GM19025 (cell line): ENCODE data around the gene RAB8A.
A peak's percentile ranks its signal among the peaks of the same experiment; 100 is the strongest.
"Not testable (repeated sequence)": the region's sequence is repeated elsewhere in the genome, so short reads cannot be mapped to it uniquely, and the experiment has no call there.

Source experiments
- ATAC-seq: cut with Tn5 transposase; IDR thresholded peaks from one replicate; pipeline ENCODE4 v1.9.1; 2021; ENCODE audit warnings: mild to moderate bottlenecking, low read depth, moderate library complexity; ENCODE audit not compliant: unreplicated experiment

Gene RAB8A

GRCh38 chr19:16106121-16106520 lies 5.6 kb upstream of the RAB8A start:
- no peak for ATAC-seq

- no peak for ATAC-seq
These were observed 442 bp downstream of the RAB8A start for GRCh38 chr19:16111909-16112752.

- no peak for ATAC-seq
These were observed 1.1 kb downstream of the RAB8A start for GRCh38 chr19:16112778-16113177.

GRCh38 chr19:16113727-16114126 lies 2.0 kb downstream of the RAB8A start:
- ATAC-seq, result no peak

- ATAC-seq, result no peak
These were observed 3.8 kb downstream of the RAB8A start for GRCh38 chr19:16115301-16116039.

DNA sequence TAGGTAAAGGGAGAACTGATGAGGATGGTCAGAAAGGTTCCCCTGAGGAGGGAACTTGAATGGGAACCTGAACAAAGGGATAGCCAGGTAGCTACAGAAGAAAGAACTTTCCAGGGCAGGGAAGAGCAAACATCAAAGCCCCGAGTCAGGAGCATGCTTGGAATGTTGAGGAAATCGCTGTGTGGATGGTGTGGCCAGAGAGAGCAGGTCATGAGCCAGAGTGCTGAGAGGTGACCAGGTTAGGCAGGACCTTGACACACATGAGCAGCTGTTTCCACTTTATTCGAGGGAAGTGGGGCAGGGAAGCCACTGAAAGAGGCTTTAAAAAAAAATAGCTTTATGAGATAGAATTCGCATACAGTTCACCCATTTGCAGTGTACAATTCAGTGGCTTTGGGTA lies 4.4 kb downstream of the RAB8A start:
- no peak for ATAC-seq

GRCh38 chr19:16117594-16118033 lies 5.9 kb downstream of the RAB8A start:
- ATAC-seq, result no peak

- ATAC-seq, result peak; percentile 87
These were observed 6.9 kb downstream of the RAB8A start for GRCh38 chr19:16118489-16119033.

DNA sequence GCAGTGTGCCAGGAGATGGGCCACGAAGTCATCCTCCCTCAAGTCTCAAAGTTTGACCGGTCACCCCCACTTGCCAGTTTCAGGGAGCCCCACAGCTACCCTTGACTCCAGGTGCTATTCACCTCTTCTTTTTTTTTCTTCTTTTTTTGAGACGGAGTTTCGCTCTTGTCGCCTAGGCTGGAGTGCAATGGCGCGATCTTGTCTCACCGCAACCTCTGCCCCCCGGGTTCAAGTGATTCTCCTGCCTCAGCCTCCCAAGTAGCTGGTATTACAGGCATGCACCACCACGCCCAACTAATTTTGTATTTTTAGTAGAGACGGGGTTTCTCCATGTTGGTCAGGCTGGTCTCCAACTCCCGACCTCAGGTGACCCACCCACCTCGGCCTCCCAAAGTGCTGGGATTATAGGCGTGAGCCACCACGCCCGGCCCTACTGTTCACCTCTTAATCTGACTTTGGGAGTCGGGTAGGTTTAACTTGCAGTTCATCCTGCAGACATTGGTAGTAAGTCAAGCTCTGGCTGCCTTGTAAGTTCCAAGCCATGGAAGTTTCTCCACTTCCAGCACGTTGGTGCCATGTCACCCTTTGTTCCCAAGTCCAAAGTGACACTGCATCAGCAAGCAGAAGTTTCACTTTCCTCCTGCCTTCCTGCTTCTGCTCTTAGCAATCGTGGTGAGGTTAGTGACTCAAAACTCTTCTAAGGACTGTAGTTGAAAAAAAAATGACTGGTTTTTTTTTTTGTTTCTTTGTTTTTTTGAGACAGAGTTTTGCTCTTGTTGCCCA lies 7.6 kb downstream of the RAB8A start:
- ATAC-seq, result not testable (repeated sequence)

- ATAC-seq, result no peak
These were observed 9.5 kb downstream of the RAB8A start for GRCh38 chr19:16121141-16121540.

- ATAC-seq, result no peak
These were observed 10.3 kb downstream of the RAB8A start for GRCh38 chr19:16121967-16122366.

- ATAC-seq, result no peak
These were observed 13.3 kb downstream of the RAB8A start for GRCh38 chr19:16124953-16125352.

GRCh38 chr19:16125737-16126495 lies 14.2 kb downstream of the RAB8A start:
- no peak for ATAC-seq

GRCh38 chr19:16127080-16127479 lies 15.4 kb downstream of the RAB8A start:
- no peak for ATAC-seq

GRCh38 chr19:16127776-16128371 lies 16.2 kb downstream of the RAB8A start:
- no peak for ATAC-seq

- ATAC-seq, result no peak
These were observed 20.0 kb downstream of the RAB8A start for GRCh38 chr19:16131648-16132047.

DNA sequence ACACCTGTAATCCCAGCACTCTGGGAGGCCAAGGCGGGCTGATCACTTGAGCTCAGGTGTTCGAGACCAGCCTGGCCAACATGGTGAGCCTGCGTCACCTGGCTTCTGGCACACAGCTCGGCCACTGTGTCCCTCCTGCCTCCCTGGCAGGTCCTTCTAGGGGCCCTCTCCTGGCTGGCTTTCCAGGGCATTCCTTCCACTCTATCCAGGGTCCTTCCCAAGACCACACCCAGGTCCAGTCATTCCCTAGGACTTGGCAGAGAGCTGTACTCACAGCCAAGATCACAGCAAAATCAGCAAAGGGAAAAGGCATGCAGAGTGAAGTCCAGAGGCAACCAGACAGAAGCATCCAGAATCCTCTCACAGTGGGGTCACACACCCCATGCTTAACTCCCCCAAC lies 22.1 kb downstream of the RAB8A start:
- ATAC-seq, result no peak

GRCh38 chr19:16134510-16134909 lies 22.8 kb downstream of the RAB8A start:
- ATAC-seq, result no peak

GRCh38 chr19:16135430-16136127 lies 23.9 kb downstream of the RAB8A start:
- ATAC-seq, result no peak
